Activated naive CD4-positive, alpha-beta T cell treated with Interleukin-2 at 50 U/mL for 16 hours (primary cell): ENCODE measurements around the gene PPP4R4.
"Not testable (repeated sequence)": the region's sequence is repeated elsewhere in the genome, so short reads cannot be mapped to it uniquely, and the experiment has no call there.

Experiments
- DNase-seq: peaks from one replicate; pipeline ENCODE4 v3.0.0-alpha.2; 2020

Gene PPP4R4

DNA sequence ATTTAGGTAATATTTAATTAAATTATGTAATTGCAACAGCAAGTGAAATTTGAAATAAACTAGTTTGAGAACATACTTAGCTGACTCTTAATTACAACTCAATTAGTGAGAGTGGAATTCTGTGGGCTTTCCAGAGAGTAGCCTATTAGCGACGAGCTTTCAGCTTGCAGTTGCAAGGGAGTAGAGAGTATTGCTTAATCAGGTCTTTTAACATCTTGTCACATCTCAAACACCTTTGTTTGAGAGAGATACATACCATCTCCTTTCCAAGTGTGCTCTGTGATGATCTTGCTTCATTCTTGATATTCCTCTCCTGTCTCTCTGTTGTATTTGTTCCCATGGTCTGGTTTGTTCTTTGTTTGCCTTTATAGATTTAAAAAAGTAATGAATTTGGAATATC lies 7.7 kb downstream of the PPP4R4 start:
- no peak for DNase-seq

DNA sequence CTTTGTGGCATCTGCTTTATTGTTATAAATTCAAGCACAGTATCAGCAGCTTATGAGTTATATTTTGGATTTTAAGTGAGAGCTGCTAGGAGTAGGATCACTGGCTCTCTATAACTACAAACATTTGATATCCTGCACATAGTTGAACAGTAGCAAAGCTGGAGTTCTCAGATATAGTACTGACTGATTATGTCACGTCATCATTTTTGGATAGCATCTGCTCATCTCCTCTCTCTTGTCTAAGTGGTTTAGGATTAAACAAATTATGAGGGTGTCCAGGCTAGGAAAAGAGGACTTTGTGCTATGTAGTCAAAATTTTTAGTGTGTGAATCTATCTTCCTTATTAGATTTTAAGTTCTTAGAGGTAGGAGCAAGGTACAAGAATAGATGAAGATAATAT lies 18.4 kb downstream of the PPP4R4 start:
- no peak for DNase-seq

DNA sequence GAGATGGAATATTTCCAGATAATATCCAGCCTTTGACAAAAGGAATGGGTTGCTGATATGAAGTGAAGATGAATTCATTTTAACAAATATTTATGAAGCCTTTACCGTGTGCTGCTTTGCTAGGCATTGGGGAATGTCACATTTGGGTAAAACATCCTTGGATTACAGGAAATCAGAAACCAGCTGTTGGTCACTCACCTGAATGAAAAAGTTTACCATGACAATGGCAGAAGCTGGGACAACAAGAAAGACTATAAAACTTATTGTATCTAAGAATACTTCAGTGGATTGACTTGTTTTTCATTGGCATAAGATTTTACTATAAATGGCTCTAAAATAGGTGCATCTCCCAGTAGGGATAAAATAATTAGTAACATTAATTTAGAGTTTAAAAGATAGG lies 19.7 kb downstream of the PPP4R4 start:
- no peak for DNase-seq

DNA sequence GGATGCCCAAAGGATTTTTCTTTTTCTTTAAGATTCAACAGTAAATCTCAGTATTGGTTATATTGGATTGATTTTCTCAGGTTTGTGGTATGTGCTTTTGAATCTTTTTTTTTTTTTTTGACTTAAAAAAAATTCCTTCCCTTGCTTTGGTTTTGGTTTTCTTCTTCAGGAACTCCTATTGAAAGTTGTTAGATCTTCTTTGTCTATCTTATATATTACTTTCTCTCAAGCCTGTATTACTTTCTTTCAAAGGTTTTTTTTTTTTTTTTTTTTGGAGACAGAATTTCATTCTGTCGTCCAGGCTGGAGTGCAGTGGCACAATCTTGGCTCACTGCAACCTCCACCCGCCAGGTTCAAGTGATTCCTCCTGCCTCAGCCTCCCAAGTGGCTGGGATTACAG lies 21.9 kb downstream of the PPP4R4 start:
- no peak for DNase-seq

DNA sequence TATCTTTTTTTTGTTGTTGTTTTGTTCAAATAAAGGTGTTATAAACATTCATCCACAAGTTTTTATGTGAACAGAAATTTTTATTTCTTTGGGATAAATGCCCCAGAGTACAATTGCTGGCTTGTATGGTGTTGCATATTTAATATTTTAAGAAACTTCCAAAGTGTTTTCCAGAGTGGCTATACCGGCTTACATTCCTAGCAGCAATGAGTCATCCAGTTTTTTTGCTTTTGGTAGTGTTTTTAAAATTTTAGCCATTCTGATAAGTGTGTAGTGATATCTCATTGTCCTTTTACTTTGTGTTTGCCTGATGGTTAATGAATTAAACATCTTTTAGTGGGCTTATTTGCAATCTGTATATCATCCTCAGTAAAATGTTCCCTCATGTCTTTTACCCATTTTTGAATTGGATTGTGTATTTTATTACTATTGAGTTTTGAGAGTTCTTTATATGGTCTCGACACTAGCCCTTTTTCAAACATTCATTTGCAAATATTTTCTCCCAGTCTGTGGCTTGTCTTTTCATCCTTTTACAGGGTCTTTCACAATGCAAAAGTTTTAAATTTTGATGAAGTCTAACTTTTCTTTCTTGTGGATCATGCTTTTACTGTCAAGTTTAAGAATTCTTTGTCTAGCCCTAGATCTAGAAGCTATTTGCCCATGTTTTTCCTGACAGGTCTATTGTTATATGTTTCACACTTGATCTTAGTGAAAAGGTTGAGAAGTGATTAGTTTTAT lies 29.5 kb downstream of the PPP4R4 start:
- DNase-seq: no peak

DNA sequence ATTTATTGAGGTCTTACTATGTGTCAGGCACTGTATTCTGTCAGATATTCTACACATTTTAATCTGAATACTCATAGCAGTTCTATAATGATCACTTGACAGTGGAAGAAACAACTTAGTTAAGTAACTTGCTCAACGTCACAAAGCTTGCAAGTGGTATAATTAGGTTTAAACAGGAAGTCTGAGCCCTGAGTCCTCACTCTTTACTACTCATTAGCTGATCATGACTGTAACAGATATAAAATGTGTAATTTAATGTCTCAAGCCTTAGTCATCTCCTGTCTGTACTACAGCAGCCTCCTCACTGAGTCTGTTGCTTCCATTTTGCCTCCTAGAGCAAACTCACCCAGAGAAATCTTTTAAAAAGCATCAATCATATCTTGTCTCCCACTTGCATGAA lies 38.9 kb downstream of the PPP4R4 start:
- DNase-seq: no peak

DNA sequence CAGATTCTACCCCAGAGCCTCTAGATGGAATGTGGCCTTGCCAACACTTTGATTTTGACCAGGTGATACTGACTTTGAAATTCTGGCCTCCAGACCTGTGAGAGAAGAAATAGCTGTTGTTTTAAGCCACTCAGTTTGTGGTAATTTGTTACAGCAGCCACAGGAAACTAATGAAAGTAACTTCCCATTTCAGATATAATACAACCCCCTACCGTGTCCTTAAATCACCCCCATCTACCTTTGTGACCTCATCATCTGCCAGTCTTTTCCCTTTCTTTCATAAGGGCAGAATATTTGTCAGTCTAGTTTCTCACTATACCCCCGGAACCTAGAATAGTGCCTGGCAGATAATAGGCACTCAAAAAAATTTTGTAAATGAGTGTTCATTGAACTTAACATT lies 39.6 kb downstream of the PPP4R4 start:
- DNase-seq: no peak

DNA sequence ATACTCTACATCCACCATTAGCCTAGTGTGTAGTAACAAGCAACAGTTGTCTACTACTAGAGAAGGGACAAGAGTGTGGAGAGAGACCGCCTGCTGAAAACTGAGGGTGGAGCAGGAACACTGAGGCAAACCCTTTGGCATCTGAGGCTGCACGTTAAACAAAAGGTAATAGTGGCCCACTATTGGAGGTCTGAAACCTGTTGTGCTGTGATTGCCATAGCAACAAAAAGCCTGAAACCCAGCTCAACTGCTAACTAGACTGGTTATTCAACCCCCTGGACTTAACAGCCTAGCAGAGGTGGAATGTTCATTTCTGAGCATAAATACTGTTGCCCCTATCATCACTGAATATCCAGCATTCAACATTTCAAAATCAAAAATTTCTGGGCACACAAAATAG lies 43.0 kb downstream of the PPP4R4 start:
- no peak for DNase-seq

DNA sequence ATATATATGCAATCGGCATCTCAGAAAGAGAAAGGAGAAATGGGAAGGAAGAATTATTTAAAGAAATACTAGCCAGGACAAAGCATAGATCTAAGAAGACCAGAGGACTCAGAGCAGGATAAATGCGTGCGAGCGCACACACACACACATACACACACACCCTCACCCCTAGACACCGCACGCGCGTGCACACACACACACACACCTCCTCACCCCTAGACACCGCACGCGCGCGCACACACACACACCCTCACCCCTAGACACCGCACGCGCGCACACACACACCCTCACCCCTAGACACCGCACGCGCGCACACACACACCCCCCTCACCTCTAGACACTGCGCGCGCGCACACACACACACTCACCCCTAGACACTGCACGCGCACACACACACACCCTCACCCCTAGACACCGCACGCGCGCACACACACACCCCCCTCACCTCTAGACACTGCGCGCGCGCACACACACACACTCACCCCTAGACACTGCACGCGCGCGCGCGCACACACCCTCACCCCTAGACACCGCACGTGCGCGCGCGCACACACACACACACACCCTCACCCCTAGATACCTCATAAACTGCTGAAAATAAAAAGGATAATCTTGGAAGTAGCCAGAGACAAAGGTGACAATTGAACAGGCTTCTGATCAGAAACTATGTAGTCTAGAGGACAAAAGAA lies 44.2 kb downstream of the PPP4R4 start:
- DNase-seq: not testable (repeated sequence)

DNA sequence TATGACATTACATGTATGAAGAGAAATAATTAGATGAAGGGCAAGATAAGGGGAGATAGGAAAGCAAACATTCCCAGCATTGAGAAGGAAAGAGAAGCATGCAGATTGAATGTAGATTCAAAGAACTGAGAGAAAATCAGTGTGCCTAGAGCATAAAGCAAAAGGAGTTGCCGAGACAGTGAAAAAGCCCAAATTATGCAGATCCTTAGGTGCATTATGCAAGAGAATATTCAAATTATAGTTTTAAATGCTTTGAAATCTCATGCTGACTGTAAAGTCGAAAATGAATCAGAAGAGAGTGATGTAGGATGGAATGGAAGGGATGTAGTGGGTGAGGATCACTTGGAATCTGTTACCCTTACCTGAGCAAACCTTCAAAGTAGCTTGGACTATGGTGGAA lies 49.9 kb downstream of the PPP4R4 start:
- no peak for DNase-seq

DNA sequence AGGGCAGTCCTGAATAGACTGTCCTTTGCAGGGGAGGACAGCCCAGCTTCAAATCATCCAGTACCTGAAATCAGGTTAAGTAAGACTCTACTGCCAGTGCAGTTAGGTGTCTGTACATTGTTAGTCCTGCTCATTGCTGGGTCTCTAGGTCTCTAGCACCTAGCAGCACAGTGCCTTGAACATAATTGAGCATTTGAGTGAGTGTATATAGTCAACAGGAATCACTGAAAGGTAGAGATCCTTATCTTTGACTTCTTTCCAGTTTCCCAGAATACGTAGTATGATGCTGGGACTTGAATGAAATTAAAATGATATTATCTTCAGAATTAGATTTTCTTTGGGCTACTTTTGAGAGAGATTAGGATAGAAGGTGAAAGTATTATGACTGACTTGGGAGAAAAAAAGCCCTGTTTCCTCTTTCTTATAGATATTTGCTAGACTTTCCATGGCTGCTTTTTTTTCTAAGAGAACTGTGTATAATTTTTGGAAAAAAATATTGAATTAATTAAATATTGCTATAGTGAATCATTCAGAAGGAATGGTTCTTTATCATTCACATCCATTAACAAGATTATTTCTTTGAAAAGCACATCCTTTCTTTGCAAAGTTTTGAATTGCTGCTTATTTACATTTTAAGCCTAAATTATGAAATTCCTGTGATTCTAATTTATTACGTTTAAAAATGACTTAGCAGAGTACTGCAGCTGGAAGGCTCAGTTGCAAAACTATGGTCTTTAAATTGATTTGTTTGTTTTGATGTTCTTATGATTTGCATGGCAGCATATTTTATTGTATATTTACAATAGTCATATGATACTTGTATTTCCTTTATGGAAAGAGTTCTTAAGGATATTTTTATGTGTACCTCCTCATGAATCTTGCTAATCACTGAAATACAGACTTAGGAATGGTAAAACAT lies 51.6 kb downstream of the PPP4R4 start:
- DNase-seq: no peak

DNA sequence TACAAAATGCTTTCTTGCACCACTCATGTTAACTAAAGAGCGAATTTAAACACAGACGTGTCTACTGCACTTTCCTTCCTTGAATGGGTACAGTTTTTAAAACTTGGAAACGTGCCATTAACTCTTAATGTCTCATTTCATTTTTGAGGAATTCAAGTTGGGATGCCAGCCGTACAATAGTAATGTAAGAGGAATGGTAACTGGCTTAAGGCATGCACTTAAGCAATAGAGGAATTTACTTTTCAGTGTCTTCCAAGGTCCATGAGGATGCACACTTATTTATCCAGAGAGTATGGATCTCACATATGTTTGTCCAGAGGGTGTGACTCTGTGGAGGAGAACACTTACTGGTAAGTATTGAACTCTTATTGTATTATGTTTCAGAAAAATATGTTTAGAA lies 52.9 kb downstream of the PPP4R4 start:
- DNase-seq: no peak

DNA sequence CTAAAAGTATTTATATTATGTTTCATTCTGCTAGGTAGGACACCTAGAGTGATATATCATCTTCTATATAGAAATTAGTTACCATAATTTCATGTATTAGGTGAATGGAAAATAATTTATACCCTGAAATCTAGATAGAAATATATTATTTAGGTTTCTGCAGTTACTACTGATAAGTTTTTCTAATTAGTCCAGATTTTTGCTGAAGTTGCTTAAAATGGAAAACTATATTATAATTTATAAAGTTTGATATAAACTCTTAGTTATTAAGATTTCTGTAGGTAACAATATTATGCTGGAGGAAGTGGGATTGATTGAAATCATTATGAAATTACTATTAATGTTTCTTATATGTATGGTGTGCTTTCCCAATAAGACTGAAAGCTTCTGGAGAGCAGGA lies 62.9 kb downstream of the PPP4R4 start:
- no peak for DNase-seq

DNA sequence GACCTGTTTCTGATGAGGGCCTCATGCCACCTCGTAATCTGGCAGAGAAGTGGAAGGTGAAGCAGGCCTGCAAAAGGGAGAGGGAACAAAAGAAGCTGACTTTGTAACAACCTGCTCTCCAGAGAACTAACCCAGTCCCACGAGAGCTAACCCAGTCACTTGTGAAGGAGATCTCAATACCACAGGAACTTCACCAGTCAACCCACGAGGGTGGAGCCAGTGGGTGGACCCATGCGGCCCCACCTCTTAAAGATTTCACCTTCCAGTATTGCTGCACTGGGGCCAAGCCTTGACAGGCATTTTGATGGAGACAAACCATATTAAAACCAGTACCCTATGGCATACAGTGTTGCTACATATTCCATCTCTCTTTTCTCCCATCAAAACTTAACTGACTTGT lies 63.9 kb downstream of the PPP4R4 start:
- DNase-seq: no peak

DNA sequence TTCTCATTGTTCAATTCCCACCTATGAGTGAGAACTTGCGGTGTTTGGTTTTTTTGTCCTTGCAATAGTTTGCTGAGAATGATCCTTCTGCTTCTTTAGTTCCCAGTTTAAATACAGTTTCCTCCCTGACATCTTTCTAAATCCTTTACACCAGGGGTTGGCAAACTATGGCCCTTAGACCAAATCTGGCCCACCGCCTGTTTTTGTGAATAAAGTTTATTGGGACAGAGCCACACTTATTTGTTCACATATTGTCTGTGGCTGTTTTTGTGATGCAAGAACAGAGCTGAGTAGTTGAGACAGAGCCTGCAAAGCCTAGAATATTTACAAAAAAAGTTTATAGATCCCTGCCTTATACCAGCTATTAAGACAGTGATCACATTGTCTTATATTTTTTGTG lies 65.3 kb downstream of the PPP4R4 start:
- DNase-seq: no peak

DNA sequence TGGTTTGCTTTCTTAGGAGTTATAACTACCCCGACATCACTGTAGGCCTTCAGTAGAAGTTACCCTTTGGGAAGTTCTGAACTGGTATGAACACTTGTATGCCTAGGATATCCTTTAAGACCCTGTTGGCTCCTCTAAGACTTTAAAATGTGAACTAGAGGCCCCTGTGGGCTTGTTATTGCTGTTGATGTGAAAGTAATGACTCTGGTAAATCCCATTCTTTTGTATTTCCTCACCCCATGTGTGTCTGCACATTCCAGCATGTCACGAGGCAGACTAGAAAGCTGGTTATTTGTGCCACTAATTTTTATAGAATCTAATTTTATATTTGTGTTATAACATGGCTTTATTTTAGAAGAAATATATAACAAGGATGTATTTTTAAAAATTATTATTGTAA lies 70.1 kb downstream of the PPP4R4 start:
- no peak for DNase-seq

DNA sequence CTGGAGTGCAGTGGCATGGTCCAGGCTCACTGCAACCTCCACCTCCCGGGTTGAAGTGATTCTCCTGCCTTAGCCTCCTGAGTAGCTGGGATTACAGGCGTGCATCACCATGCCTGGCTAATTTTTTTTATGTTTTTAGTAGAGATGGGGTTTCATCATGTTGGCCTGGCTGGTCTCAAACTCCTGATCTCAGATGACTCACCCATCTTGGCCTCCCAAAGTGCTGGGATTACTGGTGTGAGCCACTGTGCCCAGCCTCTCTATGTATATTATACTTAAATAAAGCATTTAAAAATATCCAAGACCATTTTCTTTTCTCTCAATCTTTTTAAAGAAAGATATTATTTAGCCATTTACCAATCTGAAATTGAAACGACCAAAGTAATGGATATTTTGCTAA lies 90.1 kb downstream of the PPP4R4 start:
- DNase-seq: not testable (repeated sequence)

DNA sequence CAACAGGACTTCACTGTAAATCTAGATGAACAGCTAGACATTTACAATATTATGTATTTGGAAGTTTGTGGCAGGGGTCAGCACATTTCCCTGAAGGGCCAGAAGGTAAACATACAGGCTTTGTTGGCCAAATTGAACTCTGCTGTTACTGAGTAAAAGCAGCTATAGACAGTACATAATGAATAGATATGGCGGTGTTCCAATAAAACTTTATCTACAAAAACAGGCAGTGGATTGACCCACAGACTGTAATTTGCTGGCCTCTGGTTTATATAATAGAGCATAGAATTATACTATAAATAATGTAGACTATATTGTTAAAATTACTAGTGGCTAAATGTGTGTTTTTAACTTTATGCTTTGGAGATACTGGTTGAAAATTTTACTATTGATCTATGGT lies 93.2 kb downstream of the PPP4R4 start:
- no peak for DNase-seq

DNA sequence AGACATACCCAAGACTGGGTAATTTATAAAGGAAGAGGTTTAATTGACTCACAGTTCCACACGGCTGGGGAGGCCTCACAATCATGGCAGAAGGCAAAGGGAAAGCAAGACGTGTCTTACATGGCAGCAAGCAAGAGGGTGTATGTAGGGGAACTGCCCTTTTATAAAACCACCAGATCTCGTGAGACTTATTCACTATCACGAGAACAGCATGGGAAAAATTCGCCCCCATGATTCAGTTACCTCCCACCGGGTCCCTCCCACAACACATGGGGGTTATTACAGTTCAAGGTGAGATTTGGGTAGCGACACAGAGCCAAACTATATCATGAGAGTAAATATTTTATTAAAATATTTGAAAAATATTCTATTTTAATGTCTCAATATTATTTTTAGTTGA lies 94.5 kb downstream of the PPP4R4 start:
- DNase-seq: not testable (repeated sequence)

DNA sequence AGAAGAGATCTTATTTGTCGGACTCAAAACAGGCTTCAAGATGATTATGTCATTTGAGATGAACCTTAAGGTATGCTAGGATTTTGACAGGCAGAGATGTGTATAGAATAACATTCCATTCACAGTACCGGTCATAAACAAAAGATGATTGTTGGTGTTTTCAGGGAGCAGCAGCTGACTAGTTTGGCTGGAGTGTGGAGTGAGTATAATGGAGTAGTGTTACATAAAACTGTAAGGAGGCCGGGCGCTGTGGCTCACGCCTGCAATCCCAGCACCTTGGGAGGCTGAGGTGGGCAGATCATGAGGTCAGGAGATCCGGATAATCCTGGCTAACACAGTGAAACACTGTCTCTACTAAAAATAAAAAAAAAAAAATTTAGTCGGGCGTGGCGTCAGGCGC lies 95.0 kb downstream of the PPP4R4 start:
- no peak for DNase-seq

DNA sequence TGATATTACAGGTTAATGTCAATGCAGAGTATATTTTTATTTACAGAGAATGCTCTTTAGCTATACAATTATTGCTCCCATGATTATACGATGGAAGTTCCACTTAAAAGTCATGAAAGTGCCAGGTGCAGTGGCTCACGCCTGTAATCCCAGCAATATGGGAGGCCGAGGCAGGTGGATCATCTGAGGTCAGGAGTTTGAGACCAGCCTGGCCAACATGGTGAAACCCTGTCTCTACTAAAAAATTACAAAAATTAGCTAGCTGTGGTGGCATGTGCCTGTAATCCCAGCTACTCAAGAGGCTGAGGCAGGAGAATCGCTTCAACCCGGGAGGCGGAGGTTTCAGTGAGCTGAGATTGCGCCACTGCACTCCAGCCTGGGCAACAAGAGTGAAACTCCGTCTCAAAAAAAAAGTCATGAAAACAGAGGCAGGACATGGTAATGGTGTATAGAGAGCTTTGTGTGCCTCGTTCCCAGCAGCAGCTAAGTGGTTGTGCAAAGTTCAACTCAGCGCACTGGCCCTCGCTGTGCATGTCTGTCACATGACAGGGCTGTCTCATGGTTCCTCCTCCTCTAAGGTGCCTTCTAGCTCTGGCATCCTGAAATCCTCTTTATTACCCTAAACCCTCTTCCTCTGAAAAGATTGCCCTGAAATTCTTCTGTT lies 102.9 kb downstream of the PPP4R4 start:
- DNase-seq: not testable (repeated sequence)

DNA sequence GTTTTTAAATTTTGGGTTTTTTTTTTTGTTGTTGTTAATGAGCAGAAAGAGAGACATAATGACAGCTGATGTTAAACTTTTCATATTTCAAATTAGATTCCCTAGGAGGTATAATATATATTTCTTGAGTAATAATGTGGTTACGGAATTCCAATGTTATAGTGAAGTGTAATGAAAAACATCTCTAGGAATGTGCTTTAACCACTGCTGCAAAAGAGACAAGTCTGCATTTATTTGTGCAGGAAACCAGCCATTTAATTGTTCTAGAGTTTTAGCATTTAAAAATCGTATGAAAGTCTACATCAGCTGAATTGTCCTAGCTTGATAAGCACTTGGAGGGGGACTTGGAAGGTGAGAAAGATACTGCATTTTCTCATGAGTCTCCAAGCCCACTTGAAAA lies 104.6 kb downstream of the PPP4R4 start:
- DNase-seq: no peak
